Stimulated activated effector memory CD8-positive, alpha-beta T cell treated with anti-CD3 and anti-CD28 coated beads, Interleukin-12 subunit alpha, Interleukin-12 subunit beta, amount 100 ng/mL, for 72 hours (primary cell): ENCODE measurements around the gene C1R.
"Not testable (repeated sequence)": the region's sequence is repeated elsewhere in the genome, so short reads cannot be mapped to it uniquely, and the experiment has no call there.

ENCODE experiments used
- ATAC-seq: fragments of 150-1000 bp; cut with Tn5 transposase; 2 replicates; pipeline ENCODE4 v1.10.0; 2021
- DNase-seq, 2 donors: peaks; one replicate each; pipeline ENCODE4 v3.0.0; 2021 to 2022; ENCODE audit warnings: low spot score in 2 of 2
- H3K27ac Mint-ChIP-seq: one replicate; pipeline ENCODE4 v1.8.0; 2022; ENCODE audit warnings: mild to moderate bottlenecking, mixed read lengths
- H3K36me3 Mint-ChIP-seq: one replicate; pipeline ENCODE4 v1.8.0; 2022; ENCODE audit warnings: mild to moderate bottlenecking, mixed read lengths
- H3K4me1 Mint-ChIP-seq: one replicate; pipeline ENCODE4 v1.8.0; 2022; ENCODE audit warnings: mixed read lengths
- H3K4me3 Mint-ChIP-seq: one replicate; pipeline ENCODE4 v1.8.0; 2022; ENCODE audit warnings: mild to moderate bottlenecking, mixed read lengths
- H3K9me3 Mint-ChIP-seq: one replicate; pipeline ENCODE4 v1.8.0; 2022; ENCODE audit warnings: mixed read lengths

The C1R gene

GRCh38 chr12:7054925-7055324 lies 37.3 kb downstream of the C1R start:
- Mint-ChIP-seq H3K9me3 (no peaks in the 10 kb centered on the region), H3K4me3 (no peak overlapping the region), H3K27ac (no peak overlapping the region), H3K4me1 (no peaks in the 10 kb centered on the region), H3K36me3 (no peaks in the 10 kb centered on the region)
- no peak for ATAC-seq
- DNase-seq = no peak

GRCh38 chr12:7049973-7050372 lies 42.3 kb downstream of the C1R start:
- not testable (repeated sequence) for H3K36me3 Mint-ChIP-seq, DNase-seq, ATAC-seq, H3K27ac Mint-ChIP-seq, H3K9me3 Mint-ChIP-seq, H3K4me3 Mint-ChIP-seq
- peaks cover 12% of the 10 kb centered on the region for H3K4me1 Mint-ChIP-seq

GRCh38 chr12:7049445-7049951 lies 42.7 kb downstream of the C1R start:
- not testable (repeated sequence) for H3K27ac Mint-ChIP-seq, H3K36me3 Mint-ChIP-seq, ATAC-seq, DNase-seq, H3K9me3 Mint-ChIP-seq, H3K4me3 Mint-ChIP-seq
- peaks cover 12% of the 10 kb centered on the region for H3K4me1 Mint-ChIP-seq

GRCh38 chr12:7047306-7047705 lies 44.9 kb downstream of the C1R start:
- H3K9me3 Mint-ChIP-seq = no peaks in the 10 kb centered on the region
- no peak for DNase-seq
- H3K27ac Mint-ChIP-seq = peak overlapping the region; percentile 32
- H3K36me3 Mint-ChIP-seq = no peaks in the 10 kb centered on the region
- no peak for ATAC-seq
- peaks cover 12% of the 10 kb centered on the region for H3K4me1 Mint-ChIP-seq
- no peak overlapping the region for H3K4me3 Mint-ChIP-seq

GRCh38 chr12:7046383-7047105 lies 45.7 kb downstream of the C1R start:
- no peaks in the 10 kb centered on the region for H3K9me3 Mint-ChIP-seq
- no peak overlapping the region for H3K4me3 Mint-ChIP-seq
- H3K36me3 Mint-ChIP-seq = no peaks in the 10 kb centered on the region
- peak overlapping the region; percentile 32 for H3K27ac Mint-ChIP-seq
- DNase-seq (no peak), ATAC-seq (no peak)
- peaks cover 12% of the 10 kb centered on the region for H3K4me1 Mint-ChIP-seq

- Mint-ChIP-seq H3K27ac (no peak overlapping the region), H3K36me3 (no peaks in the 10 kb centered on the region), H3K4me1 (peaks cover 12% of the 10 kb centered on the region), H3K9me3 (no peaks in the 10 kb centered on the region), H3K4me3 (no peak overlapping the region)
- DNase-seq (no peak), ATAC-seq (no peak)
These were observed 46.3 kb downstream of the C1R start for GRCh38 chr12:7045913-7046312.

- H3K9me3 Mint-ChIP-seq = no peaks in the 10 kb centered on the region
- no peak for DNase-seq
These were observed 49.4 kb downstream of the C1R start for GRCh38 chr12:7042842-7043241.

GRCh38 chr12:7039403-7039802 lies 52.8 kb downstream of the C1R start:
- Mint-ChIP-seq H3K9me3 (no peaks in the 10 kb centered on the region), H3K36me3 (no peaks in the 10 kb centered on the region), H3K4me1 (peaks cover 13% of the 10 kb centered on the region), H3K4me3 (no peak overlapping the region), H3K27ac (no peak overlapping the region)
- no peak for ATAC-seq
- DNase-seq = no peak

More at GRCh38 chr12:7042842-7043241, 49.4 kb downstream of the C1R start:
- Mint-ChIP-seq H3K4me1 (peaks cover 12% of the 10 kb centered on the region), H3K36me3 (no peaks in the 10 kb centered on the region), H3K27ac (no peak overlapping the region), H3K4me3 (no peak overlapping the region)
- no peak for ATAC-seq

GRCh38 chr12:7038591-7038990 lies 53.7 kb downstream of the C1R start:
- Mint-ChIP-seq H3K36me3 (no peaks in the 10 kb centered on the region), H3K4me3 (no peak overlapping the region), H3K27ac (no peak overlapping the region), H3K9me3 (no peaks in the 10 kb centered on the region), H3K4me1 (peaks cover 13% of the 10 kb centered on the region)
- ATAC-seq (no peak), DNase-seq (no peak)

GRCh38 chr12:7037411-7037810 lies 54.8 kb downstream of the C1R start:
- not testable (repeated sequence) for ATAC-seq, H3K9me3 Mint-ChIP-seq, DNase-seq, H3K36me3 Mint-ChIP-seq, H3K4me3 Mint-ChIP-seq
- Mint-ChIP-seq H3K4me1 (peaks cover 13% of the 10 kb centered on the region), H3K27ac (peak overlapping the region; percentile 86)

- DNase-seq (no peak), ATAC-seq (no peak)
- Mint-ChIP-seq H3K9me3 (no peaks in the 10 kb centered on the region), H3K27ac (no peak overlapping the region), H3K36me3 (no peaks in the 10 kb centered on the region), H3K4me3 (no peak overlapping the region), H3K4me1 (peaks cover 13% of the 10 kb centered on the region)
These were observed 56.8 kb downstream of the C1R start for GRCh38 chr12:7035463-7035862.

- Mint-ChIP-seq H3K9me3 (no peaks in the 10 kb centered on the region), H3K4me1 (peaks cover 13% of the 10 kb centered on the region), H3K4me3 (no peak overlapping the region), H3K27ac (no peak overlapping the region), H3K36me3 (no peaks in the 10 kb centered on the region)
- DNase-seq = no peak
- no peak for ATAC-seq
These were observed 57.8 kb downstream of the C1R start for GRCh38 chr12:7034464-7034863.

- Mint-ChIP-seq H3K9me3 (no peaks in the 10 kb centered on the region), H3K4me3 (no peak overlapping the region), H3K4me1 (peaks cover 13% of the 10 kb centered on the region), H3K36me3 (no peaks in the 10 kb centered on the region), H3K27ac (peak overlapping the region; percentile 3)
- no peak for DNase-seq
- no peak for ATAC-seq
These were observed 59.3 kb downstream of the C1R start for GRCh38 chr12:7032990-7033389.

- Mint-ChIP-seq H3K4me1 (peaks cover 4% of the 10 kb centered on the region), H3K27ac (no peak overlapping the region), H3K9me3 (no peaks in the 10 kb centered on the region), H3K4me3 (no peak overlapping the region), H3K36me3 (no peaks in the 10 kb centered on the region)
- DNase-seq (no peak), ATAC-seq (no peak)
These were observed 60.9 kb downstream of the C1R start for GRCh38 chr12:7031306-7031705.
